DMS53 (cell line): Measurements from ENCODE around the gene YEATS4.

ENCODE experiments used
- DNase-seq: peaks from one replicate; lab custom pipeline; 2025; lab: John Stamatoyannopoulos, UW

The YEATS4 gene

GRCh38 chr12:69342421-69342820 is 17.1 kb upstream of the YEATS4 start:
- DNase-seq = no peak

GRCh38 chr12:69343357-69343756 is 16.2 kb upstream of the YEATS4 start:
- no peak for DNase-seq

DNA sequence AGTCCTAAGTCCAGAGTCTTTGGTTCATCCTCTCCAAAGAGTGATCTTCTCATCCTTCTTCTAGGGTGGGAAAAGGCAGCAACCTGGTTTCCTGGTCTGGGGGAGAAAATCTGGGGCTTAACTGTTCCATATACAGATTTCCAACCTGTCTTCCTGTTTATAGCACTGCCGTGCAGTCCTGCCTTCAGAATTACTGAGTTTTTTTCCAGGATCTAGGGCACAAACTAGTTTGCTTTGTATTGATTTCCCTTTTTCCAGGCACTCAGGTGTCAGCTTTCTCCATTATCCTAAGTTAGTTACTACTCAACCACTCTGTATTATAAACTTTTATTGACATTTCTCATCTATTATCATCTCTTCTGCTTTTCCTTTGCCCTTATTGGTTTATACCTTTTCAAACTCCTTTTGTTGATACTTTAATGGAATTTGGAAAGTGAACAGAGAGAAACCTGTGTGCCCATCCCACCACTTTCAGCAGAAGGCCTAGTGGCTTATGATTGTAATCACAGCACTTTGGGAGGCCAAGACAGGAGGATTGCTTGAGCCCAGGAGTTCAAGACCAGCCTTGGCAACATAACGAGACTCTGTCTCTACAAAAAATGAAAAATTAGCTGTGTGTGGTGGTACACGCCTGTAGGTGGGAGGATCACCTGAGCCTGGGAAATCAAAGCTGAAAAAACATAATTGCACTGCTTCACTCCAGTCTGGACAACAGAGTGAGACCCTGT is 15.5 kb upstream of the YEATS4 start:
- DNase-seq = no peak

DNA sequence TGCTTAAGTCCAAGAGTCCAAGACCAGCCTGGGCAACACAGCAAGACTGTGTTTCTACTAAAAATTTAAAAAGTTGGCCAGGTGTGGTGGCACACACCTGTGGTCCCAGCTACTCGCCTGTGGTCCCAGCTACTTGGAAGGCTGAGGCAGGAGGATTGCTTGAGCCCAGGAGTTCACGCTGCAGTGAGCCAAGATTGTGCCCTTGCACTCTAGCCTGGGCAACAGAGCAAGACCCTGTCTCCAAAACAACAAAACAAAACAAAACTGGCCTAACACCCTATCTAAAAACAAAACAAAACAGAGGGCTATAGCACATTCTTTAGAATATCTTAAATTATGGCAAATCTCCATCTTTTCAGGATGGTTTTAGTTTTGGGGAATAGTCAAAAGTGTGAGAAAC is 14.5 kb upstream of the YEATS4 start:
- no peak for DNase-seq

- DNase-seq = no peak
Measured at GRCh38 chr12:69345742-69346141, 13.8 kb upstream of the YEATS4 start.

GRCh38 chr12:69348162-69348938 is 11.2 kb upstream of the YEATS4 start, which contains the start of gene LYZ:
Gene LYZ (plus strand): TSS chr12:69348381. CDS start chr12:69348409, 28 bp downstream.
- no peak for DNase-seq

GRCh38 chr12:69350002-69350626 is 9.4 kb upstream of the YEATS4 start:
- no peak for DNase-seq

GRCh38 chr12:69350777-69351176 is 8.8 kb upstream of the YEATS4 start:
- DNase-seq = no peak

GRCh38 chr12:69351462-69352236 is 7.9 kb upstream of the YEATS4 start:
- DNase-seq = no peak

- DNase-seq = no peak
Measured at GRCh38 chr12:69352904-69353303, 6.6 kb upstream of the YEATS4 start.

GRCh38 chr12:69354172-69354555 is 5.4 kb upstream of the YEATS4 start:
- DNase-seq = no peak

DNA sequence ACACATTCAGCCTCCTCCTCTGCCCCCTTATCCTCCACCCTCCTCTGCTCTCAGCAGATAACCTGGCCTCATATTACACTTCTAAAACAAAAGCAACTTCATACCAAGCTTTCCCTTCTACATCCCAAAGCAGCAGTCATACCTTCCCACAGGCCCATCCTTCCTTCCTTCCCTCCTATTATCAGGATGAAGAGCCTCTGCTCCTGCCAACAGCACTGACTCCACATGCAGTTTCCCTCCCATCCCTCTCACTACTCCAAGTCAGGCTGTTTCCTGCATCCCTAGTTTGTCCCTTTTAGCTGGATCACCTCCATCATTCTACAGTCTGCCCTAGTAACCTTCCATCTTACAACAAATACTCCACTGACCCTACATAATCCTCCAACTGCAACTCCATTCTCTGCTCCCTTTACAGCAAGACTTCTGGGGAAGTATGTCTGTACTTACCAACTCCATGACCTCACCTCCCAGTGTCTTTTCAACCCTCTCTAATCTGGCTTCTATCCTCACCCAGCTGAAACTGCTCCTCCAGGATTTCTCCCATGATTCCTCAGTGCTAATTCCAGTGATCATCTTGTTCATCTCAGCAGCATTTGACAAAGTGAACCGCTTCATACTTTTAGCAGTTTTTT is 4.9 kb upstream of the YEATS4 start:
- no peak for DNase-seq

GRCh38 chr12:69355363-69356028 is 4.0 kb upstream of the YEATS4 start:
- DNase-seq = no peak

DNA sequence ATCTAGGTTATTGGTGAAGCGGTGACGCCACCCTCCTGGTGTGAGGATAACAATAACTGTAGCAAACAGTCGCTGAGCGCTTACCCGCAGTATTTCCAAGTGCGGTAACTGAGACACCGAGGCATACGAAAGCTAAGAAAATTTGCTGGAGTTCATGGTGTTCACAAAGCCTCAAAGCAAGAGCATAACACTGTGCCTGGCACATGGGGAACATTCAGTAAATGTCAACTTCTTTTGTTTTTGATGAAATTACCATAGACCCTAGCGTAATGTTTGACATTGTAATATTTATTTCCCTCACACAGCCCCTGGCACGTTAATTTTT is 767 bp downstream of the YEATS4 start:
- DNase-seq = no peak

DNA sequence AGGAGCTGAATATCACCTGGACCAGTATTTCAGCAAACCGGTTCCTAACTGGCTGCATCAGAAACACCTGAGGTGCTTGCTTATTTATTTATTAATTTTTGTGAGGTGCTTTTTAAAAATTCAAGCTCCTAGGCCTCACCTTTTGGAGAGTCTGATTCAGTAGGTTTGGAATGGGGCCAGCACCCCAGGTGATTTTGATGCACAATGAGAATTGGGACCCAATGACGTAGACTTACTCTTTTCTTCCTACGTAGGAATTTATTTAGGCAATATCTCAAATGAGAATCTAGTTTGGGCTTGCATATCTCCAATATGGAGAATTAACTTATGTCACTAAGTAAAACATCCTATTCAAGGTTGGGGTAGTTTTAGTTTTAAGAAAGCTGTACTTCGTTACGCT is 7.3 kb downstream of the YEATS4 start:
- no peak for DNase-seq

GRCh38 chr12:69368171-69368570 is 8.6 kb downstream of the YEATS4 start:
- no peak for DNase-seq

- no peak for DNase-seq
Measured at GRCh38 chr12:69383074-69383473, 23.5 kb downstream of the YEATS4 start.

DNA sequence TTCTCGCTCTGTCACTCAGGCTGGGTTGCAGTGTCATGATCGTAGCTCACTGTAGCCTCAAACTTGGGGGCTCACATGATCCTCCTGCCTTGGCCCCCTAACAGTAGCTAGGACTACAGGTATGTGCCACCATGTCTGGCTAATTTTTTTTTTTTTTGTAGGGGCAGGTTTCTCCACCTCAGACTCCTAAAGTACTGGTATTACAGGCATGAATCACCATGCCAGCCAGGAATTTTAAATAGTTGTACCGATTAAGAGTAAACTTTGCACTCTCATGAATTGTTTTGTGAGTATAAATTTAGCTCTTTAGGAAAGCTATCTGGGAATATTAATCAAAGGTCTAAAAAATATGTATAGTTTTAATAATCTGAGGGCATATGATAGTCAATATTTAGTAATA is 25.5 kb downstream of the YEATS4 start:
- DNase-seq = no peak

GRCh38 chr12:69386921-69387320 is 27.4 kb downstream of the YEATS4 start:
- DNase-seq = no peak

DNA sequence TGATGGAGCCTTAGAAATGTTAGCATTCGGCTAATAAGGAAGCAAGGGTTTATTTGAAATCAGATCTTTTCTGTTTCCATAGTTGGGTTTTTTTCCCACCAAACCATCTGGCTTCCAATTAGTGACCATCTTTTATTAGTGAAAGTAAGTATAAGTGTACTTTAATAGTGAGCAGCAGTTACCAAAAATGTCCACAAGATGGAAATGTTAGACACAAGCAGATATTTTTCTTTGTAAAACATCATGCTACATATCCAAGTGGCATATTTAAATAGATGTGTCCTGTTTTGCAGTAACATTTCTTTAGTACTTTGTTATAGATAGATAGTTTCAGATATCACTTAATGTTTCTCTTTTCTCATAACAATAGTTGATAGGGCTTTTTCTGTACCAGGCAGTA is 28.8 kb downstream of the YEATS4 start:
- peak; percentile 67 for DNase-seq

- no peak for DNase-seq
Measured at GRCh38 chr12:69389831-69390230, 30.3 kb downstream of the YEATS4 start.
